GM19452 (cell line): ENCODE measurements around the gene SPATA21.
"Not testable (repeated sequence)": the region's sequence is repeated elsewhere in the genome, so short reads cannot be mapped to it uniquely, and the experiment has no call there.

Experiments
- ATAC-seq: cut with Tn5 transposase; IDR thresholded peaks from one replicate; pipeline ENCODE4 v1.9.1; 2021; ENCODE audit not compliant: unreplicated experiment

Gene SPATA21

GRCh38 chr1:16385659-16386453, 51.4 kb downstream of the SPATA21 start:
- ATAC-seq: no peak

- ATAC-seq: no peak
Observed at GRCh38 chr1:16383888-16384287, 53.3 kb downstream of the SPATA21 start.

- ATAC-seq: no peak
Observed at GRCh38 chr1:16380868-16381267, 56.4 kb downstream of the SPATA21 start.

- ATAC-seq: no peak
Observed at GRCh38 chr1:16378443-16378842, 58.8 kb downstream of the SPATA21 start.

GRCh38 chr1:16376971-16377370, 60.3 kb downstream of the SPATA21 start:
- no peak for ATAC-seq

- no peak for ATAC-seq
Observed at GRCh38 chr1:16375521-16376340, 61.5 kb downstream of the SPATA21 start.

- no peak for ATAC-seq
Observed at GRCh38 chr1:16374266-16374665, 63.0 kb downstream of the SPATA21 start.

- ATAC-seq: no peak
Observed at GRCh38 chr1:16372535-16373285, 64.5 kb downstream of the SPATA21 start.

GRCh38 chr1:16371725-16372124, 65.5 kb downstream of the SPATA21 start:
- ATAC-seq: no peak

GRCh38 chr1:16369821-16370220, 67.4 kb downstream of the SPATA21 start:
- ATAC-seq: no peak

GRCh38 chr1:16367968-16368890, 69.0 kb downstream of the SPATA21 start:
- peak; percentile 4 for ATAC-seq

- ATAC-seq: peak; percentile 57
Observed at GRCh38 chr1:16367258-16367967, 69.8 kb downstream of the SPATA21 start.

- ATAC-seq: peak; percentile 74
Observed at GRCh38 chr1:16366722-16367257, 70.4 kb downstream of the SPATA21 start, which contains the start of gene SZRD1. Gene SZRD1, plus strand, starts transcription at chr1:16367242. Its CDS starts 16 bp downstream, at chr1:16367258.

GRCh38 chr1:16365146-16365498, 72.1 kb downstream of the SPATA21 start:
- ATAC-seq: not testable (repeated sequence)

GRCh38 chr1:16356867-16357266, 80.4 kb downstream of the SPATA21 start:
- ATAC-seq: no peak

- ATAC-seq: no peak
Observed at GRCh38 chr1:16354619-16355018, 82.6 kb downstream of the SPATA21 start.

- ATAC-seq: no peak
Observed at GRCh38 chr1:16352842-16353535, 84.2 kb downstream of the SPATA21 start.

- peak; percentile 79 for ATAC-seq
Observed at GRCh38 chr1:16351994-16352841, 85.0 kb downstream of the SPATA21 start, which contains the start of gene FBXO42. Gene FBXO42, minus strand, starts transcription at chr1:16352480. Its CDS starts 37,062 bp downstream, at chr1:16315418.
